Myometrial cell (primary cell): ENCODE measurements around the gene ZFYVE26. TPM values are rescaled to one million over a fixed set of nuclear protein-coding genes. Genes with fewer than 3 reads are reported as not detected.

Experiments
- total RNA-seq: library from RNA; depleted of rRNA; stranded (reverse); fragments of >200 nt; gene quantifications from 2 replicates; pipeline ENCODE4 v1.2.3, GENCODE V29; 2015

The ZFYVE26 gene
- total RNA-seq, result 7.8 and 15.2 TPM in 2 replicates

GRCh38 chr14:67816326-67817002 lies at the start of gene ZFYVE26:
TSS of gene ZFYVE26 (minus strand) at chr14:67816590. CDS start at chr14:67815963, 627 bp downstream.

GRCh38 chr14:67819563-67820421 lies 3.4 kb upstream of the ZFYVE26 start, which contains the start of gene RAD51B:
TSS of gene RAD51B (plus strand) at chr14:67819779.

DNA sequence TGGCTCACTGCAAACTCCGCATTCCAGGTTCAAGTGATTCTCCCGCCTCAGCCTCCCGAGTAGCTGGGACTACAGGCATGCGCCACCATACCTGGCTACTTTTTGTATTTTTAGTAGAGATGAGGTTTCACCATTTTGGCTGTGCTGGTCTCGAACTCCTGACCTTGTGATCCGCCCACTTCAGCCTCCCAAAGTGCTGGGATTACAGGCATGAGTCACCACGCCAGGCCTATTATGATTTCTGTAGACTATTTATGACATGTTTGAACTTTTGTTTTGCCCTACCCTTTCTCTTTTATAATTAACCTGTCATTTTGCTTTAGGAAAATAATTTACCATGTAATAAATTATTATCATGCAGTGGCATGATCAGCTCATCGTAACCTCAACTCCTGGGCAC lies 114.9 kb downstream of the ZFYVE26 start, which contains the start of gene RDH12:
RDH12 (plus strand) TSS at position 395 of the 400 bp plus-strand sequence. CDS start 20,757 bp downstream, outside the sequence.

Other genes starting within 250 kb of the ZFYVE26 start
- 6.1 and 12.2 TPM in 2 replicates for gene PIGH, start 216.3 kb downstream of the ZFYVE26 start, total RNA-seq
- gene ARG2, start 196.7 kb downstream of the ZFYVE26 start, total RNA-seq, result 5.5 and 9.0 TPM in 2 replicates
- 39.9 and 46.1 TPM in 2 replicates for gene VTI1B, start 142.0 kb downstream of the ZFYVE26 start, total RNA-seq
- gene RDH11, start 120.8 kb downstream of the ZFYVE26 start, total RNA-seq, result 167 and 182 TPM in 2 replicates
- 0.18 TPM in 1 of 2 replicates, not detected in the other for gene RDH12, start 114.7 kb downstream of the ZFYVE26 start, total RNA-seq
- 15.3 and 18.4 TPM in 2 replicates for gene RAD51B, start 3.2 kb upstream of the ZFYVE26 start, total RNA-seq